H1 (cell line): ENCODE results near the gene LUC7L3. TPM values are rescaled to one million over a fixed set of nuclear protein-coding genes. Genes with fewer than 3 reads are reported as not detected.

Experiments
- BRCA1 ChIP-seq: IDR thresholded peaks from 2 replicates; pipeline ENCODE4 v1.6.1; 2012; ENCODE audit warnings: low read depth, low read length, improper control_type of control experiment
- SIN3A ChIP-seq, 2 experiments: IDR thresholded peaks in 1 of 2; conservative IDR thresholded peaks in 1 of 2; 2 replicates each; pipeline ENCODE4 v1.6.1; 2011 to 2012; ENCODE audit warnings: low read length in 2 of 2, improper control_type of control experiment in 1 of 2, low read depth in 1 of 2, mild to moderate bottlenecking in 1 of 2
- SRF ChIP-seq: IDR thresholded peaks from 2 replicates; pipeline ENCODE4 v1.6.1; 2011; ENCODE audit warnings: mild to moderate bottlenecking, low read depth, low read length, moderate library complexity
- TBP ChIP-seq: IDR thresholded peaks from 2 replicates; pipeline ENCODE4 v1.6.1; 2011; ENCODE audit warnings: low read depth, low read length, improper control_type of control experiment
- TCF12 ChIP-seq: IDR thresholded peaks from 2 replicates; pipeline ENCODE4 v1.6.1; 2011; ENCODE audit warnings: low read depth, mild to moderate bottlenecking, low read length
- polyA plus RNA-seq, 7 experiments: library from polyadenylated mRNA; depleted of rRNA in 3 of 7; stranded (reverse) in 5 of 7; unstranded in 2 of 7; fragments of >200 nt in 5 of 7; fragments of 200-250 nt in 2 of 7; gene quantifications; 1 replicate in 5 of 7; 2 replicates in 1 of 7; 4 replicates in 1 of 7; pipeline versions ENCODE4 v1.2.1 to v1.2.3, GENCODE V29; 2011 to 2013; ENCODE audit warnings: missing spikeins in 2 of 7, mixed read lengths in 2 of 7
- total RNA-seq: library from RNA; stranded (reverse); fragmentation: NEBNext Ultra II Directional; extraction: Animal tissue kit (Norgen Biotek cat#: 25700); gene quantifications from 2 replicates; pipeline ENCODE4 v1.2.1, GENCODE V29; 2021

Gene LUC7L3
- total and polyA plus RNA-seq, 2 of the 8 experiments (the other 6 are each of a cell fraction or from before 2014, with no cell fraction given) = 102 to 126 TPM

DNA sequence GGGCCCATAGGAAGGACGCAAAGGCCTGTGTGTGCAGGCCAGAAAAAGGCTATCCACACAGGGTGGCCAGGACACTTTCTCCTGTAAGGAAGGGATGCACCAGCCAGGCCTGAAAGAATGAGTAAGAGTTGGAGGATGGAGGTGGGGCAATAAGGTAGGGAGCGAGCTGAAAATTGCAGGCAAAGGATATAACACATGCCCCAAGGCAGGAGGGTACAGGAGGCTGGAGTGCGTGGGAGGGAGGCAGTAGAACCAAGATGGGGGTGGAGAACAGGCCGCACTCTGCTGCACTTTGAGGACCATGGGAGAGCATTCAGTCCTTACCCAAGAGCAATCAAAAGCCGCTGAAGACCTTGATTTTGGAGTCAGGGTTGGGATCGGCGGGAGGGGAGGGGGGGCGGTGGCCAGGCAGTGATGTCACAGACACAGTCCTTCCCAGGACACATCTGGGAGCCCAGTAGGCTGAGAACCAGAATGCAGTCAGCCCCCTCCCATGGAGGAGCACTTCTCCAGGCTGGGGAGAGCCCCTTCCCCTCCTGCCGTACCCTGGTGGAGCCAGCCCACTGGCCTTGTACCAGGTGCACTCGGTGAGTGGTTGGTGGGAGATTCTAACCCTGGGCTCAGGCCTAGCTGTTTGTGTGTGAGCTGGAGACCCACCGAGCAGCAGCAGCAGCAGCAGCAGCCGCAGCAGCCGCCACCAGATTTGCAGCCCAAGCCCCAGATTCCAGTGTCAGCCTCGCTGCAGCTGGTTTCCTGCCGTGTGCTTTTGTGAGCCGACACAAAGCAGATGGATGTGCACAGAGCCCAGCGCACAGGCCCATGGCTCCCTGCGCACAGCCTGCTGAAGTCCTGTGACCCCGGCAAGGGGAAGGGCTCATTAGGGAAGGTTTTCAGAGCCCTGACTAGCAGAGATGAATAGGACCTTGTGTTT, 29.2 kb upstream of the LUC7L3 start (continued):
- TF ChIP-seq TBP (peak; percentile 27; the same call in 1 of the 2 replicates), SIN3A (conservative IDR thresholded peaks at IDR 0.05 in 1 of 2, IDR thresholded peaks at IDR 0.05 in 1 of 2; ENCODE audit: low read depth in 1 of 2, low read length in 2 of 2) (0 out of 4 replicates have a peak, but pooled peaks of 1 of the 2 experiments have one; percentile 41), BRCA1 (no peak), TCF12 (no peak), SRF (no peak)
